K562 (cell line): ENCODE data around the gene SCARF1. TPM values are rescaled to one million over a fixed set of nuclear protein-coding genes. Genes with fewer than 3 reads are reported as not detected.

Experiments used
- BDP1 ChIP-seq: IDR thresholded peaks from 3 replicates; pipeline ENCODE4 v1.6.1; 2011; ENCODE audit not compliant: insufficient read length, insufficient read depth
- CBFB ChIP-seq: sonication (generic); formaldehyde crosslinking; IDR thresholded peaks from 2 replicates; pipeline ENCODE4 v1.4.0; 2020; ENCODE audit warnings: mild to moderate bottlenecking, missing genetic modification reagents
- MECOM ChIP-seq: fragments of 250-450 bp; sonication (Bioruptor Pico); IDR thresholded peaks from 2 replicates; pipeline ENCODE4 v1.8.0; 2022; ENCODE audit warnings: inconsistent platforms
- ZNF12 ChIP-seq: sonication (generic); formaldehyde crosslinking; IDR thresholded peaks from 2 replicates; pipeline ENCODE4 v1.4.0; 2020; ENCODE audit warnings: mild to moderate bottlenecking, missing genetic modification reagents
- ZNF384 ChIP-seq: IDR thresholded peaks from 2 replicates; pipeline ENCODE4 v1.6.1; 2012; ENCODE audit warnings: low read depth, low read length, improper control_type of control experiment
- polyA plus RNA-seq, 8 experiments: library from polyadenylated mRNA; depleted of rRNA in 4 of 8; stranded (reverse) in 5 of 8; unstranded in 3 of 8; fragments of >200 nt; fragmentation: Nextera tagmentation in 2 of 8; fragmentation: Illumina TruSeq in 1 of 8; extraction: Ambion mirVana in 2 of 8; extraction: Trizol in 1 of 8; gene quantifications; 2 replicates each; pipeline versions ENCODE4 v1.2.1 to v1.2.3, GENCODE V29; 2011 to 2014; ENCODE audit warnings: inconsistent platforms in 1 of 8, missing spikeins in 1 of 8
- total RNA-seq, 7 experiments: library from RNA; depleted of rRNA in 6 of 7; stranded (reverse); fragments of >200 nt in 6 of 7; fragmentation: Illumina TruSeq in 2 of 7; extraction: Trizol in 2 of 7; gene quantifications; 2 replicates each; pipeline versions ENCODE4 v1.2.1 to v1.2.3, GENCODE V29; 2011 to 2021; ENCODE audit warnings: low replicate concordance in 1 of 7
- TF ChIP-seq, protein P1 (sequence below): sonication (generic); formaldehyde crosslinking; IDR thresholded peaks from 2 replicates; pipeline ENCODE4 v1.8.1; 2022; ENCODE audit warnings: missing genetic modification reagents
- TF ChIP-seq, protein P2 (sequence below): sonication (generic); formaldehyde crosslinking; IDR thresholded peaks from 2 replicates; pipeline ENCODE4 v1.8.0; 2022; ENCODE audit warnings: missing genetic modification reagents, mild to moderate bottlenecking, moderate library complexity, borderline replicate concordance
- TF ChIP-seq, protein P3 (sequence below), 2 experiments: fragments of 450-650 bp in 1 of 2; sonication (generic) in 1 of 2; formaldehyde crosslinking in 1 of 2; IDR thresholded peaks in 1 of 2; conservative IDR thresholded peaks in 1 of 2; 2 replicates each; pipeline versions ENCODE4 v1.6.1 to v1.8.1; 2016 to 2023; ENCODE audit warnings: mild to moderate bottlenecking in 2 of 2, moderate library complexity in 2 of 2, inconsistent platforms in 1 of 2, missing genetic modification reagents in 1 of 2
- TF ChIP-seq, protein P4 (sequence below), 2 experiments: IDR thresholded peaks in 1 of 2; conservative IDR thresholded peaks in 1 of 2; 2 replicates each; pipeline ENCODE4 v1.6.1; 2016; ENCODE audit warnings: low read depth in 2 of 2, mild to moderate bottlenecking in 1 of 2, missing compliant biosample characterization in 1 of 2, missing genetic modification characterization in 1 of 2, moderate library complexity in 1 of 2
- TF ChIP-seq, protein P5 (sequence below): sonication (generic); formaldehyde crosslinking; IDR thresholded peaks from 2 replicates; pipeline ENCODE4 v1.8.0; 2022; ENCODE audit warnings: mild to moderate bottlenecking, low read depth, missing genetic modification reagents
- TF ChIP-seq, protein P6 (sequence below): fragments of 250-450 bp; sonication (Bioruptor Pico); IDR thresholded peaks from 2 replicates; pipeline ENCODE4 v1.9.0; 2021; ENCODE audit warnings: mild to moderate bottlenecking, inconsistent platforms

The SCARF1 gene
- total and polyA plus RNA-seq, 9 of the 15 experiments (the other 6 are each of a cell fraction or from before 2014, with no cell fraction given): 0.04 to 2.1 (median 0.63) TPM

DNA sequence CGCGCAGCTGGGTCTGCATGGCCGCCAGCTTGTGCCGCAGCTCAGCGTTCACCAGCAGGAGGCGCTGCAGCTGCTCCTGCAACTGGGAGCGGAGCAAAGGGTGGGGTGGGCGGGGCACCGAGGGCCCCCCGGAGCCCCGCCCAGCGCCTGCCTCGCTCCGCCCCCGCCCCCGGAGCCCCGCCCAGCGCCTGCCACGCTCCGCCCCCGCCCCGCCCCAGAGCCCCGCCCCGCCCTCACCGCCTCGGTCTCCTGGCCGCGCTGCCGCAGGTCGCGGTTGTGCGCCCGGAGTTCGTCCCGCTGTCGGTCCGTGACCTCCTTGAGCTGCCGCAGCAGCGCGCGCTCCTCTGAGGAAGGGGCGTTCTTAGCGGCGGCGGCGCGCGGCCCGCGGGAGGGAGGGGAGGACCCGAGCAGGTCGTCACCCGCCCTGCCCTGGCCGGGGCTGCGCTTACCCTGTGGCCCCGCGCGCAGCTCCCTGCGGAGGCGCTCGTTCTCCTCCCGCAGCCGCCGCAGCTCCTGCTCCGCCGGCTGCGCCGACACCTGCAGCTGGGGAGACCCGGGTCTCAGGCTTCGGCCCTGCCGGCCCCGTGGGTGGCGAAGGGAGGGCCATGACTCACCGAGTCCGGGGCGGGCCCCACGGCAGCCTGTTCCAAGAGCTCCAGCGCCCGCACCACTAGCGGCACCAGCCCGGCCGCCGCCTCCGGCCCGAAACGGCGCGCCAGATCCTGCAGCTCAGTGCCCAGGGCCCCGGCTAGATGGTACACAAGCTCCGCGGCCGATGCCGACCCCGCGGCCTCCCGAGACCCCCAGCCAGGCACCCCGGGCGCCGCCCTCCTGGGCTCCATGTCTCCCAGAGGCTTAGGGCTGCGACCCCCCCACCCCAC, 3.7 kb upstream of the SCARF1 start (continued):
- TF ChIP-seq, protein P1, sequence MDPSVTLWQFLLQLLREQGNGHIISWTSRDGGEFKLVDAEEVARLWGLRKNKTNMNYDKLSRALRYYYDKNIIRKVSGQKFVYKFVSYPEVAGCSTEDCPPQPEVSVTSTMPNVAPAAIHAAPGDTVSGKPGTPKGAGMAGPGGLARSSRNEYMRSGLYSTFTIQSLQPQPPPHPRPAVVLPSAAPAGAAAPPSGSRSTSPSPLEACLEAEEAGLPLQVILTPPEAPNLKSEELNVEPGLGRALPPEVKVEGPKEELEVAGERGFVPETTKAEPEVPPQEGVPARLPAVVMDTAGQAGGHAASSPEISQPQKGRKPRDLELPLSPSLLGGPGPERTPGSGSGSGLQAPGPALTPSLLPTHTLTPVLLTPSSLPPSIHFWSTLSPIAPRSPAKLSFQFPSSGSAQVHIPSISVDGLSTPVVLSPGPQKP (CRISPR knock-in tag): no peak
- TF ChIP-seq ZNF12 (CRISPR knock-in tag): 0 out of 2 replicates have a peak, but pooled peaks have one; percentile 28
- TF ChIP-seq, protein P2, sequence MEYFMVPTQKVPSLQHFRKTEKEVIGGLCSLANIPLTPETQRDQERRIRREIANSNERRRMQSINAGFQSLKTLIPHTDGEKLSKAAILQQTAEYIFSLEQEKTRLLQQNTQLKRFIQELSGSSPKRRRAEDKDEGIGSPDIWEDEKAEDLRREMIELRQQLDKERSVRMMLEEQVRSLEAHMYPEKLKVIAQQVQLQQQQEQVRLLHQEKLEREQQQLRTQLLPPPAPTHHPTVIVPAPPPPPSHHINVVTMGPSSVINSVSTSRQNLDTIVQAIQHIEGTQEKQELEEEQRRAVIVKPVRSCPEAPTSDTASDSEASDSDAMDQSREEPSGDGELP (CRISPR knock-in tag): peak; percentile 85; the same call in 1 of the 2 replicates
- no peak for TF ChIP-seq MECOM
- no peak for TF ChIP-seq CBFB
- no peak for TF ChIP-seq ZNF384
- TF ChIP-seq, protein P3, sequence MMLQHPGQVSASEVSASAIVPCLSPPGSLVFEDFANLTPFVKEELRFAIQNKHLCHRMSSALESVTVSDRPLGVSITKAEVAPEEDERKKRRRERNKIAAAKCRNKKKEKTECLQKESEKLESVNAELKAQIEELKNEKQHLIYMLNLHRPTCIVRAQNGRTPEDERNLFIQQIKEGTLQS (IDR thresholded peaks at IDR 0.05): peak; percentile 73
- TF ChIP-seq, protein P3 (CRISPR knock-in tag; conservative IDR thresholded peaks at IDR 0.05): peak; percentile 65
- TF ChIP-seq, protein P4, sequence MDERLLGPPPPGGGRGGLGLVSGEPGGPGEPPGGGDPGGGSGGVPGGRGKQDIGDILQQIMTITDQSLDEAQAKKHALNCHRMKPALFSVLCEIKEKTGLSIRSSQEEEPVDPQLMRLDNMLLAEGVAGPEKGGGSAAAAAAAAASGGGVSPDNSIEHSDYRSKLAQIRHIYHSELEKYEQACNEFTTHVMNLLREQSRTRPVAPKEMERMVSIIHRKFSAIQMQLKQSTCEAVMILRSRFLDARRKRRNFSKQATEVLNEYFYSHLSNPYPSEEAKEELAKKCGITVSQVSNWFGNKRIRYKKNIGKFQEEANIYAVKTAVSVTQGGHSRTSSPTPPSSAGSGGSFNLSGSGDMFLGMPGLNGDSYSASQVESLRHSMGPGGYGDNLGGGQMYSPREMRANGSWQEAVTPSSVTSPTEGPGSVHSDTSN (CRISPR knock-in tag; IDR thresholded peaks at IDR 0.05; ENCODE audit: low read depth): no peak
- TF ChIP-seq, protein P4 (tag; conservative IDR thresholded peaks at IDR 0.05; ENCODE audit: low read depth): no peak
- TF ChIP-seq BDP1: no peak
- TF ChIP-seq, protein P5, sequence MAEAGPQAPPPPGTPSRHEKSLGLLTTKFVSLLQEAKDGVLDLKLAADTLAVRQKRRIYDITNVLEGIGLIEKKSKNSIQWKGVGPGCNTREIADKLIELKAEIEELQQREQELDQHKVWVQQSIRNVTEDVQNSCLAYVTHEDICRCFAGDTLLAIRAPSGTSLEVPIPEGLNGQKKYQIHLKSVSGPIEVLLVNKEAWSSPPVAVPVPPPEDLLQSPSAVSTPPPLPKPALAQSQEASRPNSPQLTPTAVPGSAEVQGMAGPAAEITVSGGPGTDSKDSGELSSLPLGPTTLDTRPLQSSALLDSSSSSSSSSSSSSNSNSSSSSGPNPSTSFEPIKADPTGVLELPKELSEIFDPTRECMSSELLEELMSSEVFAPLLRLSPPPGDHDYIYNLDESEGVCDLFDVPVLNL (CRISPR knock-in tag): no peak
- TF ChIP-seq, protein P6, sequence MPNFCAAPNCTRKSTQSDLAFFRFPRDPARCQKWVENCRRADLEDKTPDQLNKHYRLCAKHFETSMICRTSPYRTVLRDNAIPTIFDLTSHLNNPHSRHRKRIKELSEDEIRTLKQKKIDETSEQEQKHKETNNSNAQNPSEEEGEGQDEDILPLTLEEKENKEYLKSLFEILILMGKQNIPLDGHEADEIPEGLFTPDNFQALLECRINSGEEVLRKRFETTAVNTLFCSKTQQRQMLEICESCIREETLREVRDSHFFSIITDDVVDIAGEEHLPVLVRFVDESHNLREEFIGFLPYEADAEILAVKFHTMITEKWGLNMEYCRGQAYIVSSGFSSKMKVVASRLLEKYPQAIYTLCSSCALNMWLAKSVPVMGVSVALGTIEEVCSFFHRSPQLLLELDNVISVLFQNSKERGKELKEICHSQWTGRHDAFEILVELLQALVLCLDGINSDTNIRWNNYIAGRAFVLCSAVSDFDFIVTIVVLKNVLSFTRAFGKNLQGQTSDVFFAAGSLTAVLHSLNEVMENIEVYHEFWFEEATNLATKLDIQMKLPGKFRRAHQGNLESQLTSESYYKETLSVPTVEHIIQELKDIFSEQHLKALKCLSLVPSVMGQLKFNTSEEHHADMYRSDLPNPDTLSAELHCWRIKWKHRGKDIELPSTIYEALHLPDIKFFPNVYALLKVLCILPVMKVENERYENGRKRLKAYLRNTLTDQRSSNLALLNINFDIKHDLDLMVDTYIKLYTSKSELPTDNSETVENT (CRISPR knock-in tag): peak; percentile 65; the same call in 1 of the 2 replicates
